PFSK-1 (cell line): ENCODE results near the gene ZNF253. TPM values are rescaled to one million over a fixed set of nuclear protein-coding genes. Genes with fewer than 3 reads are reported as not detected.

Experiments
- FOXP2 ChIP-seq: optimal IDR thresholded peaks from 2 replicates; pipeline ENCODE3; 2011; ENCODE audit warnings: borderline replicate concordance, control low read depth, inconsistent platforms; ENCODE audit not compliant: insufficient read depth; ENCODE audit errors: extremely low read length, extremely low read depth
- POLR2AphosphoS5 ChIP-seq: IDR thresholded peaks from 2 replicates; pipeline ENCODE4 v1.6.1; 2012; ENCODE audit warnings: low read depth, mild to moderate bottlenecking, control low read depth, low read length, moderate library complexity
- REST ChIP-seq, 2 experiments: IDR thresholded peaks; 2 replicates each; pipeline versions ENCODE4 v1.6.1 to v1.8.0; 2011 to 2012; ENCODE audit warnings: low read depth in 2 of 2, low read length in 2 of 2, control low read depth in 1 of 2, inconsistent platforms in 1 of 2, mild to moderate bottlenecking in 1 of 2, moderate library complexity in 1 of 2; ENCODE audit not compliant: insufficient read depth in 1 of 2
- SIN3A ChIP-seq: IDR thresholded peaks from 2 replicates; pipeline ENCODE4 v1.6.1; 2012; ENCODE audit warnings: mild to moderate bottlenecking, low read length, moderate library complexity, borderline replicate concordance; ENCODE audit not compliant: insufficient read depth
- TAF1 ChIP-seq: IDR thresholded peaks from 2 replicates; pipeline ENCODE4 v1.6.1; 2012; ENCODE audit warnings: low read length, control low read depth, borderline replicate concordance; ENCODE audit not compliant: insufficient read depth
- polyA plus RNA-seq: library from polyadenylated mRNA; unstranded; fragments of >200 nt; gene quantifications from one replicate; pipeline ENCODE4 v1.2.1, GENCODE V29; 2012; ENCODE audit warnings: low read depth, missing spikeins; ENCODE audit not compliant: insufficient read length

Gene ZNF253
- 1.2 TPM for polyA plus RNA-seq

GRCh38 chr19:19865750-19866610 lies at the start of gene ZNF253:
TSS of gene ZNF253 (plus strand) at chr19:19865882. CDS start at chr19:19865997, 115 bp downstream.
- TF ChIP-seq SIN3A (0 out of 2 replicates have a peak, but pooled peaks have one; percentile 16), REST (IDR thresholded peaks at IDR 0.05; ENCODE audit: insufficient read depth in 1 of 2, low read depth in 2 of 2, low read length in 2 of 2) (no peak), POLR2AphosphoS5 (peak; percentile 98), FOXP2 (no peak), TAF1 (peak; percentile 97)

- TF ChIP-seq FOXP2 = no peak
- no peak for TF ChIP-seq TAF1
- no peak for TF ChIP-seq POLR2AphosphoS5
Measured at GRCh38 chr19:19816679-19817078, 49.0 kb upstream of the ZNF253 start.

GRCh38 chr19:19817357-19817756 lies 48.3 kb upstream of the ZNF253 start:
- no peak for TF ChIP-seq TAF1
- no peak for TF ChIP-seq SIN3A
- TF ChIP-seq POLR2AphosphoS5 = no peak
- no peak for TF ChIP-seq FOXP2
- no peak for TF ChIP-seq REST (IDR thresholded peaks at IDR 0.05; ENCODE audit: insufficient read depth in 1 of 2, low read depth in 2 of 2, low read length in 2 of 2)

- TF ChIP-seq TAF1 = no peak
- no peak for TF ChIP-seq POLR2AphosphoS5
- no peak for TF ChIP-seq REST (IDR thresholded peaks at IDR 0.05; ENCODE audit: insufficient read depth in 1 of 2, low read depth in 2 of 2, low read length in 2 of 2)
- TF ChIP-seq FOXP2 = no peak
- no peak for TF ChIP-seq SIN3A
Measured at GRCh38 chr19:19820774-19821320, 44.8 kb upstream of the ZNF253 start.

- TF ChIP-seq TAF1 (peak; percentile 75; the same call in 1 of the 2 replicates), FOXP2 (no peak), POLR2AphosphoS5 (peak; percentile 93)
Measured at GRCh38 chr19:19821366-19821951, 44.2 kb upstream of the ZNF253 start, which contains the start of gene ZNF506. TSS of gene ZNF506 (minus strand) at chr19:19821750. CDS start at chr19:19821603, 147 bp downstream.
